HL-60 (cell line): ENCODE data around the gene CABP1.

ENCODE experiments used
- CTCF ChIP-seq: IDR thresholded peaks from one replicate; pipeline ENCODE4 v1.5.1; 2011; ENCODE audit warnings: low read length, control low read depth, inconsistent platforms; ENCODE audit not compliant: insufficient read depth
- GABPA ChIP-seq: IDR thresholded peaks from 2 replicates; pipeline ENCODE4 v1.6.1; 2012; ENCODE audit warnings: low read depth
- POLR2AphosphoS5 ChIP-seq: IDR thresholded peaks from 2 replicates; pipeline ENCODE4 v1.6.1; 2012; ENCODE audit warnings: low read depth
- REST ChIP-seq: IDR thresholded peaks from 2 replicates; pipeline ENCODE4 v1.6.1; 2012; ENCODE audit warnings: low read depth; ENCODE audit not compliant: insufficient replicate concordance
- SPI1 ChIP-seq: IDR thresholded peaks from 2 replicates; pipeline ENCODE4 v1.6.1; 2012; ENCODE audit warnings: low read depth, mild to moderate bottlenecking, borderline replicate concordance

GRCh38 chr12:120688527-120689071 is 48.2 kb downstream of the CABP1 start:
- no peak for TF ChIP-seq CTCF
- TF ChIP-seq POLR2AphosphoS5: no peak
- no peak for TF ChIP-seq GABPA
- no peak for TF ChIP-seq REST
- TF ChIP-seq SPI1: peak; percentile 59; the same call in 1 of the 2 replicates
